Measurements from ENCODE around the gene ARHGEF33.

ARHGEF33 gene

DNA sequence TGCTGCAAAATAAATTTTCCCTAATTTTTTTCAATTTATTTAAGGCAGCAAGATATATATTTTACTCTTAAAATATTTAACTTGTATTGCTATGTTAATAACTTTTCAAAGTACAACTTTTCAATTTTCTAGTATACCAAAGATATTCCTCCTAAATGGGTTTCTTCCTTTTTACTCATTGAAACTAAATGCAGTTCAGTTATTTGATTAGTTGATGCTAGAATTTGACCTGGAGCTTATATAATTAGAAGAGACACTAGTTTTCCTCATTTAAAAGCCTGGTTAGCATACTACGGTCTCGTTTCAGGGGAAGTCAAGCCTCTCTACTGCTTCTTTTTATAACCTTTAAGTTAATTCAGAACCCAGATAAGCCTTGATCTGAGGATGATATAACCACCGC lies at the start of gene ARHGEF33:
ARHGEF33 (plus strand) TSS at position 301 of the 400 bp plus-strand sequence. CDS start 29,573 bp downstream, outside the sequence.
- DNase-seq (ENCODE audit: extremely low spot score, insufficient read length, low read depth): no peak
- no peak for FAIRE-seq

DNA sequence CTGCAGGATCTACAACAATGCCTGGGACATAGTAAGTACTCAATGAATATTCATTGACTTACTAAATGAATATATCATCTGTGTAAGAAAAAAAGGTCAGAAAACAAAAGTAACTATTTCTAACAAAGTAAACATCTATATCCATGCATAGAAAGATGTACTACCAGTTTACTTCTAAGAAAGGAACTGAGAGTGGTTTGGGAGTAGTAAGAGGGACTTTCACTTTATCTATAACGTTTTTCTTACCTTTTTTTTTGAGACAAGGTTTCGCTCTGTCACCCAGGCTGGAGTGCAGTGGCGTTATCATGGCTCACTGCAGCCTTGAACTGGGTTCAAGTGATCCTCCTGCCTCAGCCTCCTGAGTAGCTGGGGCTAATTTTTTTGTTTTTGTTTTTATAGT lies 39.6 kb upstream of the ARHGEF33 start:
- no peak for DNase-seq (ENCODE audit: extremely low spot score, insufficient read length, low read depth)
- peak; percentile 83 for FAIRE-seq

DNA sequence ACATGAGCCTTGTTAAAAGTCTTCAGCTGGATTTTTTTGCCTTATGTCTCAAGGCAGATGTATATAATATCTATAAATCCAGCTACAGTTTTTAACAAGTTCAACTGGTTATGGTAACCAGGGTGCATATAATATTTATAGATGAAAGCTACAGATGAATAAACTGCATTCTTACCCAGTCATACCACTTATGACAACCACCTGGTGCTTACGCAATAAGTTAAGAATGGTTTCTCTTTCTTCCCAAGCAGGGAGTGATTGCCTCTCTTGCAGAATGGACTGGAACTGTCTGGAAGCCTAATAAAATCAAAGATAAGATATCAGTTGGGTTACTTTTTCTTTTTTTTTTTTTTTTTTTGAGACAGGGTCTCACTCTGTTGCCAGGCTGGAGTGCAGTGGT lies 33.5 kb upstream of the ARHGEF33 start:
- DNase-seq (ENCODE audit: extremely low spot score, insufficient read length, low read depth): no peak
- FAIRE-seq: no peak

DNA sequence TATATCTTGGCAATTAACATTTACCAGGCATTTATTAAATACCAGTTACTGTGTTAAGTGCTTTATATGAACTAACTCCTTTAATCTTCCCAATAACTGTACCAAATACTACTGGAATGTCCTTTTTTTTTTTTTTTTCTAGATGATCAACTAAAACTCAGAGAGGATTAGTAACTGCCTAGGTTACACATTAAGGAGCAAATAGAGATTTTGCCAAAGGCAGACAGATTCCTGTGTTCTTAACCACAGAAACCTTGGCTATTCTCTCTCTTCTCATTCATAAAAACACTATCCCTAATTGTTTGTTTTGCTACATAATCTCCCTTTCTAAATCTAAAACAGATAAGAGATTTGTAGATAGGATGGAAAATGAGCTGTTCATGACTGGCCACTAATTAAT lies 27.2 kb upstream of the ARHGEF33 start:
- DNase-seq (ENCODE audit: extremely low spot score, insufficient read length, low read depth) (no peak), FAIRE-seq (no peak)

DNA sequence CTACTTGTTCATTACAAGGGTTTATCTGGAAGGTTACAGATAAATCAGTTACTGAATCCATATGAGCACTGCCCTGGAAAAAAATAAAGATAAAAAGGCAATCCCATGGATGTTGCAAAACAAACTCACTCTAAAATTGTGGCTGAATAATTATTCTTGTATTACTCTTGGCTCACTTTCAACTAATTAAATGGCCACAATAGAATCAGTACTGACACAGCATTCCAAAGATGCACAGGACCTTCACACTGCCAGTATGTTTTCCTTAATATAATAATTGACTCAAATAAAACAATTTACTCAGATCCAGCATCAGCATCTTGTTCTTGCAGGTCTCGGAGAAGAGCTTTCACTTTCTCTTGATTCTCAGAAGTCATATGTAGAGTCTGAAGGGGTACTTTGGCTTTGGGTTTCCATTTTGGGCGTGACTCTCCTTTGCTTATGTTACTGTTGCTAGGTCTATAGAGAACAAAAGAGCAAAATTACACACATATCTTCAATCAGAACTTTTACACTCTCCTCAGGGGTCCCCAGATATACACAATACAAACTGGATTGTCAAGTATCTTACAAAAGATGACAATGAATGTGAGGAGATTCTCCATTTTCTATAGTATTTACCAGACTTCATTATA lies 26.5 kb upstream of the ARHGEF33 start:
- FAIRE-seq (peak; percentile 47), DNase-seq (ENCODE audit: extremely low spot score, insufficient read length, low read depth) (no peak)

DNA sequence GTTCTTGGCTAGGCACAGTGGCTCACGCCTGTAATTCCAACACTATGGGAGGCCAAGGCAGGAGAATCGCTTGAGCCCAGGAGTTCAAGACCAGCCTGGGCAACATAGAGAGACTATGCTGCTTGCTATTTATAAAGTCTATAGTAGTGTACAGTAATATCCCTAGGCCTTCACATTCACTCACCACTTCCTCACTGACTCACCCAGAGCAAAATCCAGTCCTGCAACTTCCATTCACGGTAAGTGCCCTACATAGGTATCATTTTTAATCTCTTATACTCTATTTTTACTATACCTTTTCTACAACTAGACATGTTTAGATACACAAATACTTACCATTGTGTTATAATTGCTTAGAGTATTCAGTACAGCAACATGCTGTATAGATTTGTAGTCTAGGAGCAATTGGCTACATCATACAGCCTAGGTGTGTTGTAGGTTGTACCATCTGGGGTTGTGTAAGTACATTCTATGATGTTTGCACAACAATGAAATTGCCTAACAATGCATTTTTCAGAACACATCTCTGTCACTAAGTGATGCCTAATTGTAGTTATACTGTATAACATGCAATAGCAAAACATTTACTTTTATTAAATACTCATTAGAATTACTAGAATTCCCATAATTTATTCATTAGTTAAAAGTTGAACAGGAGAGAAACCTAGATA lies 22.8 kb upstream of the ARHGEF33 start:
- no peak for FAIRE-seq
- DNase-seq (ENCODE audit: extremely low spot score, insufficient read length, low read depth): no peak

DNA sequence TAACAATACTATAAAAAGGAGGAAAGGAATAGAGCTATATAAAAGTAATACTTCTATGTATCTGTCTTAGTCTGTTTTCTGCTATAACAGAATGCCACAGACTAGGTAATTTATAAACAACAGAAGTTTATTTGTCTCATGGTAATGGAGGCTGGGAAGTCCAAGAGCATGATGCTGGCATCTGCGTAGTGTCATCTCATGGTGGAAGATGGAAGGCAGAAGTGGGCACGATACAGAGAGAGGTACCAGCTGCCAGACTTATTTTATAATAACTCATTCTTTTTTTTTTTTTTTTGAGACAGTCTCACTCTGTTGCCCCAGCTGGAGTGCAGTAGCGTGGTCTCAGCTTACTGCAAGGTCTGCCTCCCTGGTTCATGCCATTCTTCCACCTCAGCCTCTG lies 18.2 kb upstream of the ARHGEF33 start:
- no peak for FAIRE-seq
- DNase-seq (ENCODE audit: extremely low spot score, insufficient read length, low read depth): no peak

DNA sequence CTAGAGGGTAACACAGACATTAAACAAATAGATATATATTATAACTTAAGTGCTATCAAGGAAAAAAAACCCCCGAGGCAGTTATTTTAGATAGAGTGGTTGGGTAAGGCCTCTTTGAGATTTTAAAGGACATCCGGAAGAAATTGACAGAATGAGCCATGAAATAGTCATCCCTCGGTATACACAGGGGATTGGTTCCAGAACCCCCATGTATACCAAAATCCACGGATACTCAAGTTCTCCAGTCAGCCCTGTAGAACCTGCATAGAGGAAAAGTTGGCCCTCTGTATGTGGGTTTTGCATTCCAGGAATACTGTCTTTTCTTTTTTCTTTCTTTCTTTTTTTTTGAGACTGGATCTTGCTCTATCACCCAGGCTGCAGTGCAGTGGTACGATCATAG lies 15.9 kb upstream of the ARHGEF33 start:
- FAIRE-seq (no peak), DNase-seq (ENCODE audit: extremely low spot score, insufficient read length, low read depth) (no peak)

DNA sequence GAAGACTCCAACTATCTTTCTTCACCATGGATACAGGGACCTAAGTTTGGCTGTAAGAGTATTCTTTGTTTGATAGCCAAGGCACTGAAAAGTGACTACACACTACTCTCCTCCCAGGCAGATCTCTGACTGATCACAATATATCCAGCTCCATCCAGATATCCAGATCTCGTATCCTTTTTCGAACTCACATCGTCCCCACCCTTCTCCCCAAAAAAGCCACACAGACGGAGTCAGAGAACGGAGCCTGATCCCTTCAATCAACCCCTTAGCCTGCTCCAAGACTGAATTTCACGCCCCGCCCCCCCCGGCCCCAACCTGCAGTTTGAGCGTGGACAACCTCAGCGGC lies 14.5 kb upstream of the ARHGEF33 start:
- FAIRE-seq: no peak
- no peak for DNase-seq (ENCODE audit: extremely low spot score, insufficient read length, low read depth)

DNA sequence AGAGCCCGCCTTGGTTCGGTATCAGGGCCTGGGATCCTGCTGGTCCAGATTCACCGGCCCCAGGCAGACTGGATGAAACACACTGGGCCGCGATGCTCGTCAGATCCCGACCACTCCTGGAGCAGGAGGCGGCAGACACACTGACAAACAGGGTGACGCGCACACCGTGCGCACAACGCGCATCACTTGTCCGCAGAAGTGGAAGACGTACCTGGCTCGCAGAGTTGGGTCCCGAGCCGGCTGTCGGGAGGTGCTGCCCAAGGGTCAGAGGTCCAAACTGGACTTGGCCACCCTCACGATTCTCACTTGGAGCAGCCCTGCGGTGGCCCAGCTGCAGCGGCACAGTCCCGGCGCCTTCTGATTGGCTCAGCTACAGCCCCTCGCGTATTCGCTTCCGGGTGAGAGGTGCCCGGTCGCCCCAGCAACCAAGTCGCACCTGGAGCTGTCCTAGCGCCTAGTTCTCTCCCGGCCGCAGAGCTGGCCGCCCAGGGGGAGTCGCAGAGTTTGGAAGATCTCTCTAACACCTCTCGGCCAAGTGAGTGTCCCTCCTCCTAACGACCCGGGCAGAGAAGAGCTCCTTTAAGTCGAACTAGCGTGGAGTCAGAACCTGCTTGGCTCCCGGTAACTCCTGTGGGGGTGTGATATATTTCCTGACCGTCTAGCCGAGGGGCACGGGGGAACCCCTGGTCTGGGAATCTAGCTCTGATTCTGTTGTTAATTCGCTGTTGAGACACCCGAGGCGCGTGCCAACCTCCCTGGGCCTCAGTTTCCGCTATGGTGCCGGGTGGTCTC lies 13.9 kb upstream of the ARHGEF33 start, which contains the start of the genes DHX57 and MORN2:
DHX57 (minus strand) TSS at position 359 of the 792 bp plus-strand sequence. CDS start 7,529 bp downstream, outside the sequence.
MORN2 (plus strand) TSS at position 401 of the 792 bp plus-strand sequence.
- FAIRE-seq: peak; percentile 89

DNA sequence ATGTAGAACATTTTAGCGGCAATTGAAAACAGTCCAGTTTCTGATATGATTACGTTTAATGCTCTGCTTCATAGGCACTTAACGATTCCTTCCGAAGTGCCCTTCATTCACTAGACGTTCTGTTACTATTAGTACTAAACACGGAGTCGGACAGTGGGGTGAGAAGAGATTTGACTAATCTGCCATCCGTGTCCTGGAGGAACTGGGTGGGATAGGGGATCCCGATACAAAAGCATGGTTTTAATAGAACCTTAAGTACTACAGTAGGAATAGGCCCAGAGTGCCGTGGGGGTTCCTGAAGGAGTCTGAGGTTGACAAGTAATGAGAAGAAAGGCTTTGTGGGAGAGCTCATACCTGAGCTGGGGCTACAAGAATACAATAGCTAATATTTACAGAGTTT lies 13.3 kb upstream of the ARHGEF33 start:
- DNase-seq (ENCODE audit: extremely low spot score, insufficient read length, low read depth) (no peak), FAIRE-seq (no peak)

More for the DNA sequence above, 13.9 kb upstream of the ARHGEF33 start, which contains the start of the genes DHX57 and MORN2:
- peak; percentile 91 for DNase-seq (ENCODE audit: extremely low spot score, insufficient read length, low read depth)

DNA sequence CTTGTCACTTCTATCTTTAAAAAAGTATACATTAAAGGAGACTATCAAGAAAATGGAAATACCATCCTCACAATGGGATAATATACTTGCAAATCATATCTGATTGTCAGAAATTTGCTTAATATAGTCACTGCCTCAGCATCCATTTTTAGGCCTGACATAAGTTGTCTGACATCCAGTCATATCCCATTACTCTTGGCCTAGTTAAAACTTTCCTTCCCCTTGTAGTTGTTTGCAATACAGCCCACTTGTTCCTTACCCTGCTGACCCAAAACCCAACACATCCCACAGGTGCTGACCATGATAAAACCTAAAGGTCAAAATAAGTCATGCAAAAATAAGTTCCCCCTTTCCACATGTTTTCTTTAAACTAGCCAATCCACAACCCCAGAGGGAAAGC lies 3.6 kb upstream of the ARHGEF33 start:
- DNase-seq (ENCODE audit: extremely low spot score, insufficient read length, low read depth) (no peak), FAIRE-seq (no peak)

DNA sequence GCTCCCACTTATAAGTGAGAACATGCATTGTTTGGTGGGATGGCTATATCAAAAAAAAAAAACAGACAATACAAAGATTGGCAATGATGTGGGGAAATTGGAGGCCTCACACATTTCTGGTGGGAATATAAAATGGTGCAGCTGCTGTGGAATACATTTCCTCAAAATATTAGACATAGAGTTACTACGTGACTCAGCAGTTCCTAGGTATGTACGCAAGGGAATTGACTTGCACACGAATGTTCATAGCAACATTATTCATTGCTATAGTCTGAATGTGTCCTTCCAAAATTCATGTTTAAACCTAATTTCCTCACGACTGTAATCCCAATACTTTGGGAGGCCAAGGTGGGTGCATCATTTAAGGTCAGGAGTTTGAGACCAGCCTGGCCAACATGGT lies 2.3 kb upstream of the ARHGEF33 start:
- FAIRE-seq (no peak), DNase-seq (ENCODE audit: extremely low spot score, insufficient read length, low read depth) (no peak)

DNA sequence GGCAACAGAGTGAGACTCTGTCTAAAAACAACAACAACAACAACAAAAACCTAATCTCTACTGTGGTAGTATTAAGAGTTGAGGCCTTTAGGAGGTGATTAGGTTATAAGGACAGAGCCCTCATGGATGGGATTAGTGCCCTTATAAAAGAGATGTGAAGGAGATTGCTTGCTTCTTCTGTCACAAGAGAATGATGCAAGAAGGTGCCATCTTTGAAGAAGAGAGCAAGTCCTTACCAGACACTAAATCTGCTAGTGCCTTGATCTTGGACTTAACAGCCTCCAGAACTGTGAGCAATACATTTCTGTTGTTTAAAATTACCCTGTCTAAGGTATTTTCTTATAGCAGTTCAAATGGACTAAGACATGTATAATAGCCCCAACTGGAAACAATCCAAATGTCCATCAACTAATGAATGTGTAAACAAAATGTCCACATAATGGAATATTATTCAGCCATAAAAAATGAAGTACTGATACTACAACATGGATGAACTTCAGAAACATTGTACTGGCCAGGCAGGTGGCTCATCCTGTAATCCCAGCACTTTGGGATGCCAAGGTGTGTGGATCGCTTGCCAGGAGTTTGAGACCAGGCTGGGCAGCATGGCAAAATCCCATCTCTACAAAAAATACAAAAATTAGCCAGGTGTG lies 1.6 kb upstream of the ARHGEF33 start:
- no peak for DNase-seq (ENCODE audit: extremely low spot score, insufficient read length, low read depth)
- FAIRE-seq: no peak

DNA sequence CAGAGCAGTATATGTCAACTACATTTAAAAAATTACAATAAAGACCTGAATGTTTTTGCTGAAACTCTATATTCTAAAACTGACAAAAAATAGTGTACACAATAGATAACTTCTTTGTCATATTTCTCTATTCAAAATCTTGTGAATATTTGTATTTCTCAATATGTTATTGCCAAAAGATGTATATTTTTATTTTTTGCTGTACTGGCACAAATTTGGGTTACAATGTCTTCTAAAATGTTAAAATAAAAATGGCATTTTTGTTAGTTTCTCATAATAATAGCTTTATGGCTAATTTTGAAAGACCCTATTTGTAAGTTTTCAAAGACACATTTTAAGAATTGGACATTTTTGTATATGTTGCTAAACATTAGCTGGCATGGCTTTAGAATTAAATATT lies 630 bp upstream of the ARHGEF33 start:
- DNase-seq (ENCODE audit: extremely low spot score, insufficient read length, low read depth) (no peak), FAIRE-seq (no peak)

DNA sequence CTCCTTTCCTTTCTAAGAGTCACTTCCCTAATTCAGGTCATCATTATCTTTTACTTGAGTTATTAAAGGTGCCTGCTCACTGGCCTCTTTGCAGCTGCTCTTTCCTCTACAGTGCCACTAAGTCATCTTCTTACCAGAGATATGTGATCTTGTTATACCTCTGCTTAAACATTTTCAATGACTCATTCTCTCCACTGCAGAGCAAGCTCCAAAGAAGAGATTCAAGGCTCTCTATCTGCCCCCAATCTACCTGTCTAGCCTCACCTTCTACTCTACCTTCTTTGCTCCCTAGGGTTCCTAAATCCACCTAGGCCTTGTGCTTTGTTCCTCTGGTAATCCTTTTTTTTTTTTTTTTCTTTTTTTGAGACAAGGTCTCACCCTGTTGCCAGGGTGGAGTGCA lies 3.1 kb downstream of the ARHGEF33 start:
- no peak for DNase-seq (ENCODE audit: extremely low spot score, insufficient read length, low read depth)
- FAIRE-seq: no peak

DNA sequence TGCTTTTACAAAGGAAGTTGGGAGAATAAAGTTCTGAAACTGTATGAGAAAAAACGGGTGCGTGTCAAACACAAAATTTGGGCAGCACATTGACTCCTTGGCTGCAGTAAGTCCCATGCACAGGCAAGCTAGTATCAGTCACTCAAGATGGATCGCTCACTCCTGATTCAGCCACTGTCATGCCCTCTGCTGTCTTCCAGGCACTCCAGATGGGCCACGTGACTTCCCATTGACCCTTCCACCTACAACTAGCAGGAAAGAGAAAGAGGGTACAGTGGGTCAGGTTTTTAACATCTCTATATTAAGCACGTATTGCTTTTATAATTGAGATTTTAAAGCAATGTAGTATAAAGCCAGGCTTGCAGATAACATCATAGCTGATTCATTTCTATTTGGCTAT lies 8.6 kb downstream of the ARHGEF33 start:
- DNase-seq (ENCODE audit: extremely low spot score, insufficient read length, low read depth) (no peak), FAIRE-seq (no peak)

DNA sequence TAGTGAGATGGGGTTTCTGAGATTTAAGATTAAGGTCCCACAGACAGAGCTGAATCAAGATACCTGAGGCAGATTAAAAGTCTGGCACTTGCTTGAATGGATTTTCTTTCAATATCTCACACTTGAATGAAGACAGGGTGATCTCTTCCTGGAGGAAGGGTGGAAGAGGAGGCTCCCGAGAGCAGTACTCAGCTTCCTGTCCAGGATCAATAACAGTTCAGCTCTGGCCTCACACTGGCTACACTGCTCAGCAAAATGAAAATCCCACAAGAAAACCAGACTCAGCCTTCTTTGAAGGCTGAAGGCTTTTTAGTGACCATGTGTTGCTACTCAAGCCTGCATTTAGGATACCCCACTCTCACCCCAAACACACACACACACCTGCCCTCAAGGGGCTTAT lies 11.1 kb downstream of the ARHGEF33 start:
- FAIRE-seq: no peak
- DNase-seq (ENCODE audit: extremely low spot score, insufficient read length, low read depth): no peak

DNA sequence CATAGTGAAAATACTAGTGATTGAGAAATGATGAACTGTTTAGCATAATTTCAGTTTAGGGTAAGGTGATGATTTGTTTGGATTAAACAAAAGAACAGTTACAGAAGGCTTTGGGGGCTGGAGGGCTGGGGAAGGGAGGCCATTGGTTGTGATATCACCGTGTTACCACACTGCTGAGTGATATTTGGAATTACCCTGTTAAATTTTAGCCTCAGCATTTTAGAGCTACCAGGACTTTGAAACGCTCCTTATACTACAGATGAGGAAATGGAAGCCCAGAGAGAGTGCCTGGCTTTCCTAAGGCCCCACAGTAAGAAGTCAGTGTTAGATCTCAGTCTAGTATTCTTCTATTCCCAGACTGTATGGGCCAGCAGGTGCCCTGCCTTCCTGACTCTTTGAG lies 15.6 kb downstream of the ARHGEF33 start:
- FAIRE-seq (peak; percentile 67), DNase-seq (ENCODE audit: extremely low spot score, insufficient read length, low read depth) (no peak)

DNA sequence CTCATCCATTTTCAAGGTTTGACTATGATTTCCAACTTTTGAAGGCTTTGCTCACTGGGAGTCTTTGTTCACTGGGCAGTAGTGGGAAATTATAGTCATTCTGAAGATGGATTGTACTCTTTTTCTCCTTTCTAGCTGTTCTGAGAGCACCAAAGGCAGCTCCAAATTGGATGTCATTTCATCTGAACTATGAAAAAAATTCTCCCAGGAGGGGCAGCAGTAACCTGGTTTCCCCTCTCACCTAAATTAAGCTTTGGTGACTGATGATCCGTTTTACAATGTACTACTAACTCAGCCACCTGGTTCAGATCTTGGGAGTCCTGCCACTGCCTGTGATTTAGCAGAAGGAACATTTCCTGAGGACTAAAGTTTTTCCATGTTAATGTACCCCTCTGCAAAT lies 17.6 kb downstream of the ARHGEF33 start:
- DNase-seq (ENCODE audit: extremely low spot score, insufficient read length, low read depth) (no peak), FAIRE-seq (no peak)
